Mesenchymal stem cell (in vitro differentiated cells and primary cell): ENCODE measurements around the gene FBXL7.

Experiments
- DNase-seq: peaks from one replicate; pipeline ENCODE4 v3.0.0-alpha.2; 2013
- H2AFZ ChIP-seq: one replicate; pipeline ENCODE4 v1.6.1; 2013; ENCODE audit warnings: low read depth, mild to moderate bottlenecking, control low read depth, inconsistent platforms, low read length, moderate library complexity
- H2AK5ac ChIP-seq: 2 replicates; pipeline ENCODE4 v1.6.1; 2013; ENCODE audit warnings: low read length, moderate library complexity, mild to moderate bottlenecking, inconsistent platforms; ENCODE audit not compliant: severe bottlenecking
- H2BK120ac ChIP-seq: one replicate; pipeline ENCODE4 v1.6.1; 2013; ENCODE audit warnings: low read depth, mild to moderate bottlenecking, inconsistent platforms, low read length, moderate library complexity
- H2BK12ac ChIP-seq, 2 experiments: one replicate each; pipeline ENCODE4 v1.6.1; 2013; ENCODE audit warnings: inconsistent platforms in 2 of 2, low read length in 2 of 2, mild to moderate bottlenecking in 2 of 2, moderate library complexity in 2 of 2, control low read depth in 1 of 2
- H2BK15ac ChIP-seq: one replicate; pipeline ENCODE4 v1.6.1; 2013; ENCODE audit warnings: mild to moderate bottlenecking, low read depth, inconsistent platforms; ENCODE audit not compliant: poor library complexity, severe bottlenecking
- H2BK5ac ChIP-seq: 2 replicates; pipeline ENCODE4 v1.6.1; 2013; ENCODE audit warnings: low read depth, mild to moderate bottlenecking, low read length, control low read depth, inconsistent platforms; ENCODE audit not compliant: poor library complexity, severe bottlenecking
- H3K14ac ChIP-seq, 2 experiments: one replicate each; pipeline ENCODE4 v1.6.1; 2013; ENCODE audit warnings: inconsistent platforms in 2 of 2, low read length in 2 of 2, control low read depth in 1 of 2, mild to moderate bottlenecking in 1 of 2, moderate library complexity in 1 of 2
- H3K18ac ChIP-seq, 2 experiments: one replicate each; pipeline ENCODE4 v1.6.1; 2013; ENCODE audit warnings: inconsistent platforms in 2 of 2, low read length in 2 of 2, control low read depth in 1 of 2, low read depth in 1 of 2, mild to moderate bottlenecking in 1 of 2
- H3K23ac ChIP-seq, 2 experiments: one replicate each; pipeline ENCODE4 v1.6.1; 2013; ENCODE audit warnings: inconsistent platforms in 2 of 2, low read length in 2 of 2, mild to moderate bottlenecking in 2 of 2, moderate library complexity in 2 of 2, control low read depth in 1 of 2
- H3K27ac ChIP-seq: 2 replicates; pipeline ENCODE4 v1.5.1; 2013; ENCODE audit warnings: mild to moderate bottlenecking, moderate library complexity, low read length, control low read depth, inconsistent platforms; ENCODE audit not compliant: poor library complexity, severe bottlenecking
- H3K27me3 ChIP-seq, 2 experiments: 2 replicates each; pipeline versions ENCODE4 v1.6.1 to v1.7.0; 2013; ENCODE audit warnings: low read length in 2 of 2, mild to moderate bottlenecking in 2 of 2, moderate library complexity in 2 of 2, control low read depth in 1 of 2, inconsistent platforms in 1 of 2; ENCODE audit not compliant: control insufficient read depth in 1 of 2, insufficient read depth in 1 of 2
- H3K36me3 ChIP-seq, 2 experiments: 2 replicates each; pipeline versions ENCODE4 v1.6.1 to v1.7.0; 2013; ENCODE audit warnings: low read length in 2 of 2, control low read depth in 1 of 2, inconsistent platforms in 1 of 2, low read depth in 1 of 2, mild to moderate bottlenecking in 1 of 2; ENCODE audit not compliant: insufficient read depth in 2 of 2, control insufficient read depth in 1 of 2
- H3K4ac ChIP-seq, 2 experiments: one replicate each; pipeline ENCODE4 v1.6.1; 2013; ENCODE audit warnings: inconsistent platforms in 2 of 2, low read length in 2 of 2, mild to moderate bottlenecking in 2 of 2, moderate library complexity in 2 of 2, control low read depth in 1 of 2, low read depth in 1 of 2
- H3K4me1 ChIP-seq: 2 replicates; pipeline ENCODE4 v1.6.1; 2013; ENCODE audit warnings: low read depth, low read length, control low read depth; ENCODE audit not compliant: control insufficient read depth, insufficient read depth
- H3K4me2 ChIP-seq: 2 replicates; pipeline ENCODE4 v1.6.1; 2013; ENCODE audit warnings: low read length, mild to moderate bottlenecking, inconsistent platforms; ENCODE audit not compliant: poor library complexity, severe bottlenecking
- H3K4me3 ChIP-seq, 2 experiments: 2 replicates each; pipeline versions ENCODE4 v1.5.1 to v1.7.0; 2013; ENCODE audit warnings: low read length in 2 of 2, mild to moderate bottlenecking in 2 of 2, control low read depth in 1 of 2, low read depth in 1 of 2; ENCODE audit not compliant: insufficient read depth in 1 of 2
- H3K79me1 ChIP-seq: replicated peaks from 2 replicates; pipeline ENCODE4 v1.6.1; 2013; ENCODE audit warnings: mild to moderate bottlenecking, control low read depth, low read length, inconsistent platforms; ENCODE audit not compliant: poor library complexity, severe bottlenecking
- H3K9ac ChIP-seq: 2 replicates; pipeline ENCODE4 v1.7.0; 2013; ENCODE audit warnings: mild to moderate bottlenecking, low read length, moderate library complexity
- H3K9me3 ChIP-seq: 2 replicates; pipeline ENCODE4 v1.7.0; 2013; ENCODE audit warnings: mild to moderate bottlenecking, low read length; ENCODE audit not compliant: control insufficient read depth
- H4K8ac ChIP-seq: one replicate; pipeline ENCODE4 v1.6.1; 2013; ENCODE audit warnings: inconsistent platforms, mild to moderate bottlenecking, low read length, moderate library complexity
- H4K91ac ChIP-seq: one replicate; pipeline ENCODE4 v1.6.1; 2013; ENCODE audit warnings: mild to moderate bottlenecking, low read length, inconsistent platforms
- WGBS: methylation state at CpG from one replicate; pipeline ENCODE4 v1.1.7; 2013; ENCODE audit warnings: mixed read lengths; 5-methylcytosine and 5-hydroxymethylcytosine counted together

The FBXL7 gene

DNA sequence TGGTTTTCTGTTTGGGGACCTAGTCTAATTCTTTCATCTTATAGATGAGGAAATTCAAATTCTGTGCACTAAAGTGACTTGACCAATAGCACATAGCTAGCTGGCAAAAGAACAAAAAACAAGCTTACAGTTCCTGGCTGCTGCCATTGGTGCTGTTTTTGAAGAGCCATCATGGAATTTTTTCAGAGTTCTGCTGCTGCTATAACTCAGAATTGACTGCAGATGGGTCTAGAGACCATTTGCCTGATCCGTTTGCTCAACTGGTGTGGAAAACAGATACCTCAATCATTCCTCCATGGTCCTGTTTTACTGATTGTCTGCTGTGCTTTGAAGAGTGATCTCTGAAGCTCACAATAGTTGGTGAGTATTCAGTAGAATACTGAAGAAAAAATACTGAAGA, 15.2 kb downstream of the FBXL7 start:
- no peak overlapping the region for H3K4me2 ChIP-seq
- H3K27me3 ChIP-seq = no peaks in the 10 kb centered on the region
- H3K9ac ChIP-seq = no peak overlapping the region
- H3K9me3 ChIP-seq = no peaks in the 10 kb centered on the region
- H4K91ac ChIP-seq = no peak overlapping the region
- H3K14ac ChIP-seq = no peak overlapping the region
- no peaks in the 10 kb centered on the region for H3K36me3 ChIP-seq
- H3K4me3 ChIP-seq = no peak overlapping the region
- H2BK5ac ChIP-seq = no peak overlapping the region
- H2BK120ac ChIP-seq = no peak overlapping the region
- no peak overlapping the region for H2BK12ac ChIP-seq
- H3K18ac ChIP-seq = no peak overlapping the region
- no peak for DNase-seq
- no peak overlapping the region for H4K8ac ChIP-seq
- peaks cover 41% of the 10 kb centered on the region for H3K79me1 ChIP-seq
- no peak overlapping the region for H2AK5ac ChIP-seq
- H2AFZ ChIP-seq = no peak overlapping the region
- no peak overlapping the region for H3K27ac ChIP-seq
- no peak overlapping the region for H3K23ac ChIP-seq
- WGBS = 83% methylated on average over 1 of the region's 1 CpG
- H2BK15ac ChIP-seq = no peak overlapping the region
- no peaks in the 10 kb centered on the region for H3K4me1 ChIP-seq
- H3K4ac ChIP-seq = no peak overlapping the region

DNA sequence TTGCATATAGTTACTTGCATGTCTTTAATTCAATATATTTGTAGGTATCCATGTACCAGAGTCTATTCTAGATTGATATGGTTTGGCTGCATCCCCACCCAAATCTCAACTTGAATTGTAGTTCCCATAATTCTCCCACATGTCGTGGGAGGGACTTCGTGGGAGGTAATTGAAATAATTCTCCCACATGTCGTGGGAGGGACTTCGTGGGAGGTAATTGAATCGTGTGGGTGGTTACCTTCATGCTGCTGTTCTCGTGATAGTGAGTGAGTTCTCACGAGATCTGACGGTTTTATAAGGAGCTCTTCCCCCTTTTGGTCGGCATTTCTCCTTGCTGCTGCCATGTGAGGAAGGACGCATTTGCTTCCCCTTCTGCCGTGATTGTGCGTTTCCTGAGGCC, 16.5 kb downstream of the FBXL7 start:
- Histone ChIP-seq H3K18ac (no peak overlapping the region), H2AFZ (no peak overlapping the region), H3K9ac (no peak overlapping the region), H4K91ac (no peak overlapping the region), H2AK5ac (no peak overlapping the region), H2BK5ac (no peak overlapping the region), H3K4me2 (no peak overlapping the region), H3K79me1 (peaks cover 43% of the 10 kb centered on the region), H3K14ac (no peak overlapping the region), H3K23ac (no peak overlapping the region), H3K9me3 (no peaks in the 10 kb centered on the region), H3K27me3 (no peaks in the 10 kb centered on the region), H2BK15ac (no peak overlapping the region), H2BK12ac (no peak overlapping the region), H3K27ac (no peak overlapping the region), H3K36me3 (no peaks in the 10 kb centered on the region), H3K4me3 (no peak overlapping the region), H3K4me1 (no peaks in the 10 kb centered on the region), H4K8ac (no peak overlapping the region), H3K4ac (no peak overlapping the region), H2BK120ac (no peak overlapping the region)
- no peak for DNase-seq
- WGBS = 94% methylated on average over 11 of the region's 12 CpGs

DNA sequence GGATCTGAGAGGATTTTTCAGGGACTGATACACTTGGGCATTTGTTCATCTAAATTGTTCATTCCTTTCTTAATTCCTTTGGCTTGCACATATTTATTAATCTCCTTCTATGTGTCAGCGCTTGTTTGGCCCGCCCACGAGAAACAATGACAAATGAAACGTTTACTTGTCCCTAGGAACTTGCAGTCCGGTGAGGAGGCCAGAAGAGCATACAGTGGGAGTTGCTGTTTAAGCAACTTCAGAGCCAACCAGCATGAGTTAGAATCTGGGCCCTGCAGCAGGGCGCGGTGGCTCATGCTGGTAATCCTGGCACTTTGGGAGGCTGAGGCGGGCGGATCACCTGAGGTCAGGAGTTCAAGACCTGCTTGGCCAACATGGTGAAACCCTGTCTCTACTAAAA, 18.8 kb downstream of the FBXL7 start:
- H3K4ac ChIP-seq = no peak overlapping the region
- no peak overlapping the region for H2BK12ac ChIP-seq
- H3K4me3 ChIP-seq = no peak overlapping the region
- H3K9me3 ChIP-seq = no peaks in the 10 kb centered on the region
- no peak overlapping the region for H3K9ac ChIP-seq
- H4K8ac ChIP-seq = no peak overlapping the region
- no peak overlapping the region for H3K27ac ChIP-seq
- H3K14ac ChIP-seq = no peak overlapping the region
- peaks cover 46% of the 10 kb centered on the region for H3K79me1 ChIP-seq
- WGBS = 96% methylated on average over 7 of the region's 9 CpGs
- no peak overlapping the region for H4K91ac ChIP-seq
- H3K4me1 ChIP-seq = no peaks in the 10 kb centered on the region
- H3K27me3 ChIP-seq = no peaks in the 10 kb centered on the region
- no peak overlapping the region for H2AK5ac ChIP-seq
- DNase-seq = no peak
- H3K18ac ChIP-seq = no peak overlapping the region
- H2AFZ ChIP-seq = no peak overlapping the region
- H3K23ac ChIP-seq = no peak overlapping the region
- H3K36me3 ChIP-seq = no peaks in the 10 kb centered on the region
- H2BK5ac ChIP-seq = no peak overlapping the region
- no peak overlapping the region for H2BK15ac ChIP-seq
- no peak overlapping the region for H3K4me2 ChIP-seq
- H2BK120ac ChIP-seq = no peak overlapping the region

DNA sequence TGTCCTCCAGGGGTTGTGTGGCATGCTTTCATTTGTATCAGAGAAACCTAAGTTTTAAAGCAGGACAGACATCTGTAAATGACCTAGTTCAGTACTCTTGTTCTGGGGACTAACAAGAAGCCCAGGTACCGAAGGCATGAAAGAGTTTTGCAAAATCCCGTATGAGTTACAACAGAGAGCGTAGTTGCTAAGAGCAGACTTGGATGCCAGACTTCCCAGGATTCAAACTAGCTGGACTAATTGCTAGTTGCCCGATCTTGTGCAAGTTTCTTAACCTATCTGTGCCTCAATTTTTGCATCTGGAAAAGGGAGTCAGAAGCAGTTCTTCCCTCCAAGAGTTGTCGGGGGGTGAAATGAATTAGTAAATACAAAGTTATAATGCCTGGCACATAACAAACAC, 20.9 kb downstream of the FBXL7 start:
- DNase-seq = no peak
- Histone ChIP-seq H2AFZ (no peak overlapping the region), H3K14ac (no peak overlapping the region), H2AK5ac (no peak overlapping the region), H3K23ac (no peak overlapping the region), H3K9ac (no peak overlapping the region), H3K4me1 (no peaks in the 10 kb centered on the region), H3K9me3 (no peaks in the 10 kb centered on the region), H4K8ac (no peak overlapping the region), H2BK5ac (no peak overlapping the region), H3K4me3 (no peak overlapping the region), H3K4ac (no peak overlapping the region), H2BK120ac (no peak overlapping the region), H3K27me3 (no peaks in the 10 kb centered on the region), H3K36me3 (no peaks in the 10 kb centered on the region), H3K27ac (no peak overlapping the region), H2BK15ac (no peak overlapping the region), H2BK12ac (no peak overlapping the region), H3K79me1 (peaks cover 44% of the 10 kb centered on the region), H3K4me2 (no peak overlapping the region), H4K91ac (no peak overlapping the region), H3K18ac (no peak overlapping the region)
- 93% methylated on average over 4 of the region's 5 CpGs for WGBS
